Smooth muscle cell (in vitro differentiated cells): ENCODE data around the gene AP2A2. TPM values are rescaled to one million over a fixed set of nuclear protein-coding genes. Genes with fewer than 3 reads are reported as not detected.

ENCODE experiments used
- DNase-seq: peaks from one replicate; lab custom pipeline; 2025; ENCODE audit not compliant: unreplicated experiment; lab: John Stamatoyannopoulos, UW
- H2AFZ ChIP-seq: fragments of 200-600 bp; sonication (generic); 2 replicates; pipeline ENCODE4 v1.6.0; 2016; ENCODE audit warnings: antibody characterized with exemption, low read depth, mild to moderate bottlenecking
- H3F3A ChIP-seq: fragments of 200-600 bp; sonication (generic); 2 replicates; pipeline ENCODE4 v1.6.0; 2017; ENCODE audit warnings: antibody characterized with exemption, low read depth
- H3K27ac ChIP-seq: fragments of 200-600 bp; sonication (generic); 2 replicates; pipeline ENCODE4 v1.5.1; 2016; ENCODE audit warnings: low read depth, mild to moderate bottlenecking
- H3K27me3 ChIP-seq: fragments of 200-600 bp; sonication (generic); 2 replicates; pipeline ENCODE4 v1.6.1; 2016; ENCODE audit warnings: low read depth, mild to moderate bottlenecking
- H3K36me3 ChIP-seq: fragments of 200-600 bp; sonication (generic); 2 replicates; pipeline ENCODE4 v1.5.1; 2016; ENCODE audit warnings: low read depth
- H3K4me1 ChIP-seq: fragments of 200-600 bp; sonication (generic); 2 replicates; pipeline ENCODE4 v1.5.1; 2016; ENCODE audit warnings: low read depth
- H3K4me2 ChIP-seq: fragments of 200-600 bp; sonication (generic); 2 replicates; pipeline ENCODE4 v1.6.0; 2016; ENCODE audit warnings: mild to moderate bottlenecking
- H3K4me3 ChIP-seq: fragments of 200-600 bp; sonication (generic); 2 replicates; pipeline ENCODE4 v1.5.1; 2016; ENCODE audit warnings: mild to moderate bottlenecking
- H3K79me2 ChIP-seq: fragments of 200-600 bp; sonication (generic); 2 replicates; pipeline ENCODE4 v1.6.0; 2016; ENCODE audit warnings: low read depth, mild to moderate bottlenecking
- H3K9ac ChIP-seq: fragments of 200-600 bp; sonication (generic); 2 replicates; pipeline ENCODE4 v1.6.0; 2016; ENCODE audit warnings: low read depth
- H3K9me3 ChIP-seq: fragments of 200-600 bp; sonication (generic); replicated peaks from 2 replicates; pipeline ENCODE4 v1.5.1; 2016; ENCODE audit warnings: low read depth
- H4K20me1 ChIP-seq: fragments of 200-600 bp; sonication (generic); 2 replicates; pipeline ENCODE4 v1.6.0; 2016; ENCODE audit warnings: low read depth
- CTCF ChIP-seq: fragments of 200-600 bp; sonication (generic); IDR thresholded peaks from 2 replicates; pipeline ENCODE4 v1.5.1; 2017; ENCODE audit warnings: borderline replicate concordance, mild to moderate bottlenecking, antibody characterized with exemption; ENCODE audit not compliant: insufficient read depth, poor library complexity, severe bottlenecking
- WGBS: methylation state at CpG from one replicate; pipeline ENCODE4 v1.1.7; 2016; ENCODE audit warnings: low lambda C conversion rate; 5-methylcytosine and 5-hydroxymethylcytosine counted together
- polyA plus RNA-seq: library from polyadenylated mRNA; unstranded; fragments of >200 nt; fragmentation: Nextera tagmentation; extraction: Ambion mirVana; gene quantifications from 2 replicates; pipeline ENCODE4 v1.2.1, GENCODE V29; 2016
- total RNA-seq: library from RNA; depleted of rRNA; stranded (reverse); fragments of >200 nt; gene quantifications from 2 replicates; pipeline ENCODE4 v1.2.3, GENCODE V29; 2014

AP2A2 gene
- total and polyA plus RNA-seq, 2 experiments from 2014 or later: 25.1 to 35.8 TPM

DNA sequence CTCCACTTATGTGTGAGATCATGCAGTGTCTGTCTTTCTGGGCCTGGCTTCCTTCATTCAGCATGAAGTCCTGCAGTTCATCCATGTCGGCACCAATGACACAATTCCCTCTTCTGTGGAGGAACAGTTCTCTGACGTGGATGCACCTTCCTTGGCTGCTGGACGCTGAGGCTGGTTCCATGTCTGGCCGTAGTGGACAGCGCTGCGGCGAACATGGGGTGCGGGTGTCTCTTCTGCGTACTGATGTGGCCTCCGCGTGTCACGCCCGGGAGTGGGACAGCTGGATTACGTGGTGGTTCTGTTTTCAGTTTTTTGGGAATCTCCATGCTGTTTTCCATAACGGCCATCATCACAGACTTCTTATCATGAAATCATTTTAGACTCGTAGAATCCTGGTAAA lies 132.1 kb downstream of the AP2A2 start:
- Histone ChIP-seq H3K9me3 (no peaks in the 10 kb centered on the region), H2AFZ (no peak overlapping the region), H3K9ac (no peak overlapping the region), H3K4me1 (no peaks in the 10 kb centered on the region), H3K27ac (no peak overlapping the region), H3K27me3 (no peaks in the 10 kb centered on the region), H3K4me2 (no peak overlapping the region), H3K4me3 (no peak overlapping the region), H4K20me1 (no peaks in the 10 kb centered on the region), H3K36me3 (no peaks in the 10 kb centered on the region), H3F3A (no peaks in the 10 kb centered on the region), H3K79me2 (no peaks in the 10 kb centered on the region)
- WGBS: 90% methylated on average over 16 of the region's 16 CpGs
- TF ChIP-seq CTCF: no peak
- no peak for DNase-seq

DNA sequence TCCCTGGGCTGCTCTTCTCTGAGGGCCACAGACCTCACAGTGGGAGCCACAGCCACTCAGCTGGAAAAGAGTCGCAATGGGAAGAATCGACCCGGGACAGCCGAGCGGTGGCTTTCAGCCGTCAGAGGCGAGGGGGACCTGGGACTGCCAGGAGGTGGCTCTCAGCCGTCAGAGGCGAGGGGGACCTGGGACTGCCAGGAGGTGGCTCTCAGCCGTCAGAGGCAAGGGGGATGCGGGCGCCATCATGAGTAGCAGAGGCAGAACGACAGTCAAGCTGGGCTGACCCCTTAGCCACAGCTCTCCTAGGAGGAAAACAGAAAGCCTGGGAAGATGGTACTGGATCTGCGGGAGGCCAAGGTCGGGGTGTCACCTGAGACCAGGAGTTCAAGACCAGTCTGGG lies 134.1 kb downstream of the AP2A2 start:
- WGBS: 77% methylated on average over 15 of the region's 15 CpGs
- Histone ChIP-seq H2AFZ (no peak overlapping the region), H3K9me3 (no peaks in the 10 kb centered on the region), H3F3A (no peaks in the 10 kb centered on the region), H4K20me1 (no peaks in the 10 kb centered on the region), H3K9ac (no peak overlapping the region), H3K4me1 (no peaks in the 10 kb centered on the region), H3K27me3 (no peaks in the 10 kb centered on the region), H3K79me2 (no peaks in the 10 kb centered on the region), H3K4me2 (no peak overlapping the region), H3K36me3 (no peaks in the 10 kb centered on the region), H3K27ac (no peak overlapping the region), H3K4me3 (no peak overlapping the region)
- no peak for TF ChIP-seq CTCF
- no peak for DNase-seq

GRCh38 chr11:1060410-1060809 lies 134.7 kb downstream of the AP2A2 start:
- Histone ChIP-seq H3K27me3 (no peaks in the 10 kb centered on the region), H4K20me1 (no peaks in the 10 kb centered on the region), H3F3A (no peaks in the 10 kb centered on the region), H3K9me3 (no peaks in the 10 kb centered on the region), H3K27ac (no peak overlapping the region), H3K4me3 (no peak overlapping the region), H3K4me1 (no peaks in the 10 kb centered on the region), H3K36me3 (no peaks in the 10 kb centered on the region), H3K4me2 (peak overlapping the region; percentile 18), H2AFZ (no peak overlapping the region), H3K79me2 (no peaks in the 10 kb centered on the region), H3K9ac (no peak overlapping the region)
- 93% methylated on average over 16 of the region's 16 CpGs for WGBS
- no peak for TF ChIP-seq CTCF
- DNase-seq: no peak

- H3K79me2 ChIP-seq: no peaks in the 10 kb centered on the region
- no peaks in the 10 kb centered on the region for H3K27me3 ChIP-seq
- H4K20me1 ChIP-seq: no peaks in the 10 kb centered on the region
- H3K4me1 ChIP-seq: no peaks in the 10 kb centered on the region
- no peaks in the 10 kb centered on the region for H3F3A ChIP-seq
- WGBS: 67% methylated on average over 18 of the region's 18 CpGs
- H3K4me2 ChIP-seq: peak overlapping the region; percentile 18
- H3K36me3 ChIP-seq: no peaks in the 10 kb centered on the region
- H3K27ac ChIP-seq: no peak overlapping the region
- H3K4me3 ChIP-seq: no peak overlapping the region
- no peaks in the 10 kb centered on the region for H3K9me3 ChIP-seq
- no peak for DNase-seq
- no peak overlapping the region for H2AFZ ChIP-seq
- TF ChIP-seq CTCF: no peak
- H3K9ac ChIP-seq: no peak overlapping the region
Observed at GRCh38 chr11:1060852-1061616, 135.4 kb downstream of the AP2A2 start.
